H1 (cell line): ENCODE results near the gene SGMS2. TPM values are rescaled to one million over a fixed set of nuclear protein-coding genes. Genes with fewer than 3 reads are reported as not detected.

Experiments
- CTCF ChIA-PET: fragments of 300-600 bp; sonication (Branson Sonifier 250); formaldehyde crosslinking; loops from one replicate; lab custom pipeline; 2021; ENCODE audit not compliant: partially characterized antibody; lab: Charles Lee
- POLR2A ChIA-PET: fragments of 300-600 bp; sonication (Branson Sonifier 250); formaldehyde crosslinking; loops from one replicate; lab custom pipeline; 2021; ENCODE audit warnings: inconsistent platforms; ENCODE audit not compliant: partially characterized antibody; lab: Charles Lee
- DNase-seq, 2 experiments: peaks; one replicate each; pipeline versions ENCODE4 v3.0.0 to v3.0.0-alpha.2; 2010 to 2022; ENCODE audit warnings: low spot score in 2 of 2, low read depth in 1 of 2, mixed read lengths in 1 of 2
- FAIRE-seq: peaks from 2 replicates; lab custom pipeline; 2011; peaks lifted over from hg19 to GRCh38; lab: Jason Lieb, UNC
- H2AFZ ChIP-seq: 2 replicates; pipeline ENCODE4 v1.8.1; 2012; ENCODE audit warnings: low read length, inconsistent platforms
- H2AK5ac ChIP-seq: 2 replicates; pipeline ENCODE4 v1.6.1; 2013; ENCODE audit warnings: low read depth, low read length
- H2BK120ac ChIP-seq: replicated peaks from 2 replicates; pipeline ENCODE3; 2013; ENCODE audit warnings: low read depth, low read length, inconsistent platforms
- H2BK12ac ChIP-seq: 2 replicates; pipeline ENCODE4 v1.6.1; 2013; ENCODE audit warnings: low read depth, low read length
- H2BK15ac ChIP-seq: 2 replicates; pipeline ENCODE4 v1.6.1; 2013; ENCODE audit warnings: low read length
- H2BK20ac ChIP-seq: 2 replicates; pipeline ENCODE4 v1.6.1; 2013; ENCODE audit warnings: low read length
- H2BK5ac ChIP-seq: 2 replicates; pipeline ENCODE4 v1.6.1; 2013; ENCODE audit warnings: low read depth, low read length
- H3K14ac ChIP-seq: 2 replicates; pipeline ENCODE4 v1.6.1; 2013; ENCODE audit warnings: inconsistent platforms; ENCODE audit not compliant: insufficient read length
- H3K18ac ChIP-seq: 2 replicates; pipeline ENCODE4 v1.6.1; 2013; ENCODE audit warnings: low read length; ENCODE audit errors: extremely low read depth
- H3K23ac ChIP-seq: 2 replicates; pipeline ENCODE4 v1.6.1; 2013; ENCODE audit warnings: inconsistent platforms; ENCODE audit not compliant: insufficient read length
- H3K23me2 ChIP-seq: 2 replicates; pipeline ENCODE4 v1.6.1; 2013; ENCODE audit warnings: low read depth, low read length
- H3K27ac ChIP-seq: 2 replicates; pipeline ENCODE4 v1.6.1; 2011; ENCODE audit warnings: low read depth, low read length, inconsistent platforms
- H3K27me3 ChIP-seq, 4 experiments: replicated peaks in 1 of 4; 1 replicate in 1 of 4; 2 replicates in 3 of 4; pipeline versions ENCODE4 v1.6.1 to v1.8.1; 2011 to 2013; ENCODE audit warnings: low read length in 3 of 4, mild to moderate bottlenecking in 3 of 4, inconsistent platforms in 2 of 4, mixed read lengths in 2 of 4, moderate library complexity in 1 of 4; ENCODE audit not compliant: control insufficient read depth in 3 of 4, insufficient read depth in 3 of 4; ENCODE audit errors: extremely low read depth in 1 of 4
- H3K36me3 ChIP-seq, 4 experiments: 2 replicates each; pipeline versions ENCODE4 v1.6.1 to v1.8.1; 2011 to 2013; ENCODE audit warnings: mild to moderate bottlenecking in 4 of 4, low read length in 3 of 4, moderate library complexity in 2 of 4, control low read depth in 1 of 4, inconsistent platforms in 1 of 4; ENCODE audit not compliant: insufficient read depth in 4 of 4, control insufficient read depth in 2 of 4
- H3K4ac ChIP-seq: replicated peaks from 2 replicates; pipeline ENCODE3; 2013; ENCODE audit warnings: low read length, low read depth, mixed read lengths, inconsistent platforms; ENCODE audit not compliant: insufficient read length
- H3K4me1 ChIP-seq, 4 experiments: replicated peaks in 1 of 4; 1 replicate in 1 of 4; 2 replicates in 3 of 4; pipeline versions ENCODE4 v1.6.1 to v1.8.1; 2011 to 2013; ENCODE audit warnings: low read length in 3 of 4, inconsistent platforms in 2 of 4, mixed read lengths in 1 of 4; ENCODE audit not compliant: insufficient read depth in 4 of 4, control insufficient read depth in 3 of 4
- H3K4me2 ChIP-seq, 2 experiments: 2 replicates each; pipeline versions ENCODE4 v1.6.1 to v1.8.1; 2011 to 2013; ENCODE audit warnings: low read depth in 2 of 2, low read length in 2 of 2, control low read depth in 1 of 2, inconsistent platforms in 1 of 2, mild to moderate bottlenecking in 1 of 2; ENCODE audit not compliant: insufficient read depth in 1 of 2
- H3K4me3 ChIP-seq, 4 experiments: fragments of 200-600, 300-600 bp in 1 of 4; sonication (generic), shearing (Covaris generic), sonication (Bioruptor Twin) in 1 of 4; 2 replicates each; pipeline versions ENCODE4 v1.5.1 to v1.8.1; 2011 to 2016; ENCODE audit warnings: low read length in 4 of 4, low read depth in 3 of 4, control low read depth in 2 of 4, inconsistent platforms in 2 of 4, mild to moderate bottlenecking in 2 of 4, mixed read lengths in 1 of 4, moderate library complexity in 1 of 4; ENCODE audit not compliant: insufficient read depth in 2 of 4; ENCODE audit errors: extremely low read depth in 1 of 4
- H3K56ac ChIP-seq: replicated peaks from 2 replicates; pipeline ENCODE3; 2013; ENCODE audit warnings: low read depth, mild to moderate bottlenecking, mixed read lengths, low read length, inconsistent platforms; ENCODE audit not compliant: insufficient read length
- H3K79me1 ChIP-seq: 2 replicates; pipeline ENCODE4 v1.6.1; 2013; ENCODE audit warnings: low read depth, low read length, control low read depth
- H3K79me2 ChIP-seq, 2 experiments: 2 replicates each; pipeline versions ENCODE4 v1.6.1 to v1.8.1; 2012 to 2013; ENCODE audit warnings: low read length in 2 of 2, mild to moderate bottlenecking in 2 of 2, inconsistent platforms in 1 of 2; ENCODE audit not compliant: insufficient read depth in 2 of 2, control insufficient read depth in 1 of 2
- H3K9ac ChIP-seq, 4 experiments: replicated peaks in 1 of 4; 1 replicate in 1 of 4; 2 replicates in 3 of 4; pipeline versions ENCODE4 v1.6.1 to v1.8.1; 2011 to 2013; ENCODE audit warnings: low read depth in 3 of 4, low read length in 3 of 4, control low read depth in 2 of 4, mild to moderate bottlenecking in 2 of 4, moderate library complexity in 2 of 4, inconsistent platforms in 1 of 4; ENCODE audit errors: extremely low read depth in 1 of 4
- H3K9me3 ChIP-seq, 2 experiments: 2 replicates each; pipeline versions ENCODE4 v1.6.1 to v1.8.1; 2012 to 2013; ENCODE audit warnings: mild to moderate bottlenecking in 2 of 2, moderate library complexity in 2 of 2, control low read depth in 1 of 2, inconsistent platforms in 1 of 2, low read depth in 1 of 2, low read length in 1 of 2, mixed read lengths in 1 of 2; ENCODE audit not compliant: insufficient read depth in 2 of 2
- H4K20me1 ChIP-seq, 2 experiments: replicated peaks in 1 of 2; 2 replicates each; pipeline versions ENCODE3 to v1.8.1; 2011 to 2013; ENCODE audit warnings: inconsistent platforms in 2 of 2, low read length in 2 of 2, mild to moderate bottlenecking in 1 of 2; ENCODE audit not compliant: insufficient read depth in 2 of 2, control insufficient read depth in 1 of 2
- H4K5ac ChIP-seq: 2 replicates; pipeline ENCODE4 v1.6.1; 2013; ENCODE audit warnings: low read length, low read depth, mixed read lengths, inconsistent platforms; ENCODE audit not compliant: insufficient read length
- H4K8ac ChIP-seq: 2 replicates; pipeline ENCODE4 v1.8.0; 2013; ENCODE audit warnings: mild to moderate bottlenecking, moderate library complexity, low read length, inconsistent platforms; ENCODE audit not compliant: insufficient read depth; ENCODE audit errors: extremely low read depth
- H4K91ac ChIP-seq: replicated peaks from 2 replicates; pipeline ENCODE3; 2013; ENCODE audit warnings: low read length, mixed read lengths, inconsistent platforms; ENCODE audit not compliant: insufficient read length
- BRCA1 ChIP-seq: IDR thresholded peaks from 2 replicates; pipeline ENCODE4 v1.6.1; 2012; ENCODE audit warnings: low read depth, low read length, improper control_type of control experiment
- SAP30 ChIP-seq: fragments of 300-600 bp; sonication (generic); IDR thresholded peaks from 2 replicates; pipeline ENCODE4 v1.7.1; 2012; ENCODE audit warnings: low read length, moderate library complexity, mild to moderate bottlenecking, inconsistent platforms; ENCODE audit not compliant: insufficient read depth, insufficient replicate concordance
- WGBS, 2 experiments: shearing (Covaris generic) in 1 of 2; methylation state at CpG; one replicate each; pipeline versions ENCODE4 v1.1.6 to v1.1.7; 2013 to 2015; ENCODE audit warnings: low lambda C conversion rate in 2 of 2, mixed read lengths in 2 of 2, inconsistent platforms in 1 of 2, low coverage in 1 of 2, missing lambda C conversion rate in 1 of 2; ENCODE audit not compliant: insufficient replicate concordance in 2 of 2, insufficient coverage in 1 of 2, insufficient read length in 1 of 2; ENCODE audit errors: extremely low coverage in 1 of 2, missing lambda C conversion rate in 1 of 2; 5-methylcytosine and 5-hydroxymethylcytosine counted together
- polyA plus RNA-seq, 7 experiments: library from polyadenylated mRNA; depleted of rRNA in 3 of 7; stranded (reverse) in 5 of 7; unstranded in 2 of 7; fragments of >200 nt in 5 of 7; fragments of 200-250 nt in 2 of 7; gene quantifications; 1 replicate in 5 of 7; 2 replicates in 1 of 7; 4 replicates in 1 of 7; pipeline versions ENCODE4 v1.2.1 to v1.2.3, GENCODE V29; 2011 to 2013; ENCODE audit warnings: missing spikeins in 2 of 7, mixed read lengths in 2 of 7
- total RNA-seq: library from RNA; stranded (reverse); fragmentation: NEBNext Ultra II Directional; extraction: Animal tissue kit (Norgen Biotek cat#: 25700); gene quantifications from 2 replicates; pipeline ENCODE4 v1.2.1, GENCODE V29; 2021

SGMS2 gene
- total and polyA plus RNA-seq, 2 of the 8 experiments (the other 6 are each of a cell fraction or from before 2014, with no cell fraction given), result 0.04 to 1.3 TPM

- ChIA-PET POLR2A (no interaction called here), CTCF (no interaction called here)
- Histone ChIP-seq H4K91ac (no peak overlapping the region), H3K18ac (no peak overlapping the region), H2AFZ (no peak overlapping the region), H3K56ac (no peak overlapping the region), H3K36me3 (0 out of 8 replicates have a peak, but pooled peaks cover 0 to 2% (median 0%) of the 10 kb centered on the region in 4 experiments), H3K27ac (no peak overlapping the region), H3K79me1 (no peaks in the 10 kb centered on the region), H3K4me1 (no peaks in the 10 kb centered on the region), H3K27me3 (no peaks in the 10 kb centered on the region), H3K4ac (no peak overlapping the region), H3K23me2 (no peaks in the 10 kb centered on the region), H2BK5ac (no peak overlapping the region), H3K4me3 (no peak overlapping the region), H4K20me1 (no peaks in the 10 kb centered on the region), H3K79me2 (no peaks in the 10 kb centered on the region), H2BK20ac (no peak overlapping the region), H3K9ac (no peak overlapping the region), H2BK12ac (no peak overlapping the region), H3K9me3 (no peaks in the 10 kb centered on the region), H3K23ac (no peak overlapping the region), H3K14ac (no peak overlapping the region), H3K4me2 (no peak overlapping the region), H2BK120ac (no peak overlapping the region), H2BK15ac (no peak overlapping the region), H4K8ac (no peak overlapping the region), H4K5ac (no peak overlapping the region), H2AK5ac (no peak overlapping the region)
- DNase-seq (no peak), FAIRE-seq (no peak)
- TF ChIP-seq SAP30 (no peak), BRCA1 (no peak)
- 88% methylated on average over 1 of the region's 1 CpG; no CpG with 5 or more reads in 1 of the 2 experiments for WGBS, 2 experiments
These were observed 51.4 kb downstream of the SGMS2 start for GRCh38 chr4:107876099-107876498.
